NCI-H2196 treated with DMSO at 0.1 percent for 48 hours (cell line): Measurements from ENCODE around the gene UQCRC1.

Experiments used
- DNase-seq: peaks from one replicate; lab custom pipeline; 2025; ENCODE audit not compliant: unreplicated experiment; lab: John Stamatoyannopoulos, UW

UQCRC1 gene

DNA sequence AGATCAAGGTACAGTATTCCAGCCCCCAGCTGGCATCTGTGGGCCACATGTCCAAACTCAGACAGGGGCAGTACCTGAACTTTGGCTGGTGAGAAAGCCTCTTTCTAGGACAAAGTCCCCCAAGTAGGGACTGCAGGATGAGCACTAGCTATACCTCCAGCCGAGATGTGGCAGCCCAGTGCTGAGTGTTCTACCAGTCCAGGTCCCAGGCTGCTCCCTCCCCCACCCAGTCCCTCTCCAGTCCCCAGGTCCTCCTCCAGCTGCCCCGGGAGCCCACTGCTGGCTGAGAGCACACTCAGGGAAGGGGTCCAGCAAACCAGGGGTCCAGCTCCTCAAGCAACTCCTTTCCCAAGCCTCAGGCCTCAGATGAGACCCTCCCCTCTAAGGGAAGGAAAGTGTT is 24.3 kb upstream of the UQCRC1 start:
- no peak for DNase-seq

DNA sequence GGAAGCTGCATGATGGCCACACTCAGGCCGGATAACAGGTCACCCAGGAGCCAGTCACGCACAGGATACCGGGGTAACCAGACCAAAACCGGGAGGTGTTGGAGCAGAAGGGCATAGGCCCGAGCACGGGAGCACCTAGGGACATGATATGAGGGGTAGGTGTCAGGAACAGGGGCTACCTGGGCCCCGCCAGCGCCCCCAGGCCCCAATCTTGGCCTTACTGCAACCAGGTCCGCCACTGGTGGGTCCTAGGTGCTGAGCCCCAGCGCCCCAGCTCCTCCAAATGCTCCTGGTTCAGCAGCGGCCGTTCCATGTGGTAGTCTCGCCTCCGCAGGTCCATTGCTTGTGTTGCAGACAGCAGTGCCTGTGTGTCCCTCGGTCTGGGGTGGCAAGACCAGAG is 23.8 kb upstream of the UQCRC1 start:
- DNase-seq: no peak

DNA sequence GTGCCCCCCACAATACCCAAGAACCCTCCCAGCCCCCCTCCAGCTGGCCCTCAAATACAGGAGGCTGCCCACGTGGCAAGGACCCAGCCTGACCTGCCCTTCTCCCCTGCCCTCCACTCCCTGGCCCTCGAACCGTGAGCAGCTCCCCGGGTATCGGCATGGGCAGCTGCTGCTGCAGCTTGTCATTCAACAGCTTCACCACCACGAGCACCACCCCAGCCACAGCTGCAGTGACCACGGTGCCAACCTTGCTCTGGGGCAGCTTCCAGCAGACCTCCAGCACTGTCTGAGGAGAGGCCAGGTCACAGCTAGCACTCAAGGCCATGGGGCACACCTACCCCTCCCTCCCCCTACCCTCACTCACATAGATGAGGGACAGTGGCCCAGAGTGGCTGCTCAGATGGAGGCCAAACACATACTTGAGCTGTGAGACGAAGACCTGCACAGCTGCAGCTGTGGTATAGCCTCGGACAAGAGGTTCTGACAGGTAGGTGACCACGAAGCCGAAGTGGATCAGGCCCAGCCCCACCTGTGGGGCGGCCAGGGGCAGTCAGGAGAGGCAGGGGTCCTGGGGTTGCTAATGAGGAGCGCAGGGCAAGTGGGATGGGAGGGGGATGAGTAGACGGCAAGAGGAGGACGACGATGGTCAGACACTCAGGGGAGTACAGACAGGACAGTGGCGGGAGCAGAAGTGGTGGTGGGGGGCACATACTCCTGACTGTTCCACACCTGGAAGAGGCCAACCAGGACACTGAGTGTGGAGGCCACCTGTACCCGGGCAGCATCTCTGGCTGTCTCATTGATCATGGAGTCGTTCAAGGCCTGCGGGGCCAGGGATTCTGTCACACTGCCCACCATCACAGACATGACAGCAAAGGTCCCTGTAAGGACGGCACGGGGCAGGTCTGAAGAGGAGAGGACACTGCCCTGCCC is 22.3 kb upstream of the UQCRC1 start:
- DNase-seq: no peak

DNA sequence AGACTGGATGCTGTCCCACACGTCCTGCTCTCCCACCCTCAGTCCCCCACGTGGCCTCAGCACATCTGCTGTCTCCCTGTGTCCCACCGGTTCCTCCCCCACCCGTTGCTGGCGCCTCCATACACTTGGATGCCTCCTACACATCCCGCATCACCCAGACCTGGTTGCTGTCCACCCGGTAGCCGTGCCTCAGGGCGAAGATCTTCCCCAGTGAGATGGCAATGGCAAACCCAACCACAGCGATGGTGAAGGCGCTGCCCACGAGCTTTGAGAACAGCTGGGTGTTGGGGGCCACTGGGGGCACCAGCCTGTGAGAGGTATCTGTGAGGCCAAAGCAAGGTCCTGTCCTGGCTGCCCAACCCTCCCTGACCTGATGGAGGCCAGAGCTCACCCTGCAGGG is 21.4 kb upstream of the UQCRC1 start:
- no peak for DNase-seq

DNA sequence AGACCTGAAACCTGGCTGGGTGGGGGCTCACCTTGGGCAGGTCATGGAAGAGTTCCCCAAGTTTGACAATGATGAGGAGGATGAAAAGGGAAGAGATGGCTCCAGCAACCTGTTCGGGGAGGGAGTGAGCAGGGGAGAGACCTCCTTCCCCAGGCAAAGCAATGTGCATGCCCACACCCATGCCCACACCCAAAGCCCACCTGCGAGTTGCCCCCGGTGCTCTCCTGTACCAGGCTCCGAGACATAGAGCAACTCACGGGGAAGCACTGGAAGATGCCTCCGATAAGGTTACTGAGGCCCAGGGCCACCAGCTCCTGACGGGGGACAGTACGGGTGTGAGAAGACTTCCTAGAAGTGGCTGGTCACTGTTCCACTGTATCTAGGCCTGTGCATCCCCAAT is 21.0 kb upstream of the UQCRC1 start:
- DNase-seq: no peak

DNA sequence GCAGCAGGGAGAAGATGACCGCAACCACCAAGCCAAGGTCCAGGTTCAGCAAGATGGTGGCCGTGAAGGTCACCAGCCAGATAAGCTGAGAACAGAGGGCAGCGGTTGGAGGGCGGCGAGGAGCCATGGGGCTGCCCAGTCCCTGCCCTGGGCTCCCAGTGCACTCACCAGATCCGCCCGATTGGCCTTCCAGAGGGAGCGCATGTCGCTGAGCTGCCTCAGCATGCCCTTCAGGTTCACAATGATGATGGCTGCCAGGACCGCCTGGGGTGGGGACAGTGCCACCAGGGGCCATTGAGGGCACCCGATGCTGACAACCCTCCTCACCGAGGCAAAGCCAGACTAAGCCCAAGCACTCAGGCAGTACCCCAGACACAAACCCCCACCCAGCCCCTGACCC is 20.4 kb upstream of the UQCRC1 start:
- DNase-seq: no peak

DNA sequence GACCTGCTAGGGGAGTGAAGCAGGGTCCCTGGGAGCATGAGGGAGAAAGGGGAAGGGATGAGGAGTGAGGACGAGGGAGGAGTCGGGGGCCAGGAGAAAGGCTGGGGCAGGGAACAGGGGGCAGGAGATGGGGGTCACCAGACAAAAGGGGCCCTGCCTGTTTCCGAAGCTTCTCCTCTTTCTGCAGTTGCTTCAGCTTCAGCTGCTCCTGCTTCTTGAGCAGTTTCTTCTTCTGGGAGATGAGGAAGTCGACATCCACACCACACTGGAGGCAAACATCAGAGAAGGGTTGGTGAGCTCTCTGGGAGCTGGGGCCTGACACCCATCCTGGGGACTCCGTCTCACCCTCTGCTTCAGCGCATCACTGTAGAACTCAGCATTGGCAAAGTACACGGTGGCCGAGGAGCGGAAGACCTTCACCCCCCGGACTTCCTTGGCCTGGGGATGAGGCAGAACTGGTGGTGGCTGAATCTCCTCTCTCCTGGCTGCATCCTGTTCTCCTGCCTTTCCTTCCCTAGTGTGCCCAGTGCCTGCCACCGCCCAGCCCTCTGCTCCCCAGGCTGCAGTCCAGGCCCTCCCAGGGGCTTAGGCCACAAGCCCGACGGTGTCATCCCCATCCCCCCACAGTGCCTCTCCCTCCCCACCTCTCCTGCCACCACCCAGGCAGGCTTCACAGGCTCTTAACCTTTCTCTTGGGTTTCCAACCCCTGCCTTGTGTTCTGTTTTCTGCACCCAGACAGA is 19.0 kb upstream of the UQCRC1 start:
- no peak for DNase-seq

DNA sequence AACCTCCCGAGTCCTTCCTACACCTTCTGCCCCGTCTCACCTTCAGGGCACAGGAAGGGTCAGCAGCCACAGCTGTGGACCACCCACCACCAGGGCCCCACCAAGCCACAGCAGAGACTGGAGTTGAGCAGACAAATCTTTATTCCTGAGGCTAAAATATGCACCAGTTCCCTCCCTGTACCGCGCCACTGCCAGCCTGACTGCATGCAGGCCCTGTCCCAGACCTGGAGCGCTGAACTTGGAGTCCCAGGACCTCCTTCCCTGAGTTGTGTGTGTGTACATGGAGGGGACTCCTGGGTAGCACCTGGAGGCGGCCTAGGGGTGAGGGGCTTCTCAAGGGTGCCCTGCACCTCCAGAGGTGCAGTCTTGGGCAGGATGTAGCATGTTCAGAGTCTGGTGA is 16.2 kb upstream of the UQCRC1 start:
- DNase-seq: no peak

DNA sequence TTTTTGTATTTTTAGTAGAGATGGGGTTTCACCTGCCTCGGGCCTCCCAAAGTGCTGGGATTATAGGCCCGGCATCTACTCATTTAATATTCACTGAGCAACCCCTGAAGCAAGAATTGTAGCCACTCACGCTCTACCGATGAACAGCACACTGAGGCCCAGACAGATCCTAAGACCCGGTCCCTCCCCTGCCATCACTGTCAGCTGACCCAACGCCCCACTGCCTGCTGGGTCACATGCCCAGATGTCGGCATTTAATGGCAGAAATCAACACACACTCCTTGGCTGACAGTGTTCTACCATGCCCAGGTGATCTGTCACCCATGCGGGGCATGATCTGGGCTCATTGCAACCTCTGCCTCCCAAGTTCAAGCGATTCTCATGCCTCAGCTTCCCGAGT is 15.3 kb upstream of the UQCRC1 start:
- DNase-seq: no peak

DNA sequence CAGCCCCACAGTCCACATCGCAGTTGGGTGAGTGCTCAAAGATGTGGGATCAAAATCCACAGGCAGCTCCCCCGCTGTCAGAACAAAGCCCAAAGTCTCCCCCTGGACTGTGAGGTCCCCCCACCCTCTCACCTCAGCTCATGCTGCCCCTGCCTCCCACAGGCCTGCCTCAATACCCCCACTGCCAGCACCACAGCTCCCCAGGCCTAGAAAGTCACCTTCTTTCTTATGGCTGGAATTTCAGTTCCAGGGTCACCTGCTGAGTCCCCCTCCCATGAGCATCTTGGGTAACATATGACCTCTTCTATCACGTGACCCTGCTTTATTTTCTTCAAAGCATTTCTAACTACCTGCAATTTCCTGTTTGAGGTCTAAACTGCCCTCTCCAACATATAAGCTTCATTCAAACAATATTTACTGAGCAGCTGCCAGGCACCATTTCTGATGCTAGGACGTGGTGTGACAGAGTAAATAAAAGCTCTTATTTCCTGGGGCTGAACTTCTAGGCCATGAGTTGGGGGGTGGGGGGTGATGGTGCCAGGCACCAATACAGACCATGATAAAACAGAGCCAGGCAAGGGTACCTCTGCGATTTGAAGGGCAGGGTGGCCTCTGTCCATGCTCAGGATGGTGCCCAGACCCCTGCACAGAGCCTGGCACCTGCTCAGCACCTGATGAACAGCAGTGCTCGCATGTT is 14.6 kb upstream of the UQCRC1 start:
- DNase-seq: peak; percentile 48

DNA sequence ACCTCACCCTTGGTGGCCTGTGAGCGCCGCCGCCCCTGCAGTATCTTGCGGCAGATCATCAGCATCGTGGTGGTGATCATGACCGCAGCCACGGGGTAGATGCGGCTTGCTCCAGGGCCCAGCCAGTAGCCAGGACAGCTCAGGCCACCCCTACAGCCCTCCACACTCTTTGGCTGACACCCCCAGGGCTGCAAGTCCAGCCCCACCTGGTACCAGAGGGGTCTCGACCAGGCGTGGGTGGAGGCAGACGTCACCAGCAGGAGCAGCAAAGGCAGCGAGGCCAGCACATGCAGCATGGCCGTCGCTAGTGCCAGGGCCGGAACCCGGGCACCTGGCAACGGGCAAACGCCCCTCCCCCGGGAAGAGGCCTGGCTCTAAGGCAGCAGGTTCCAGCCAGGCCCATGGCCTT is 12.0 kb upstream of the UQCRC1 start, which contains the start of gene TMEM89:
TMEM89 (minus strand) TSS at position 309 of the 409 bp plus-strand sequence; CDS start at position 296, 13 bp downstream.
- no peak for DNase-seq

DNA sequence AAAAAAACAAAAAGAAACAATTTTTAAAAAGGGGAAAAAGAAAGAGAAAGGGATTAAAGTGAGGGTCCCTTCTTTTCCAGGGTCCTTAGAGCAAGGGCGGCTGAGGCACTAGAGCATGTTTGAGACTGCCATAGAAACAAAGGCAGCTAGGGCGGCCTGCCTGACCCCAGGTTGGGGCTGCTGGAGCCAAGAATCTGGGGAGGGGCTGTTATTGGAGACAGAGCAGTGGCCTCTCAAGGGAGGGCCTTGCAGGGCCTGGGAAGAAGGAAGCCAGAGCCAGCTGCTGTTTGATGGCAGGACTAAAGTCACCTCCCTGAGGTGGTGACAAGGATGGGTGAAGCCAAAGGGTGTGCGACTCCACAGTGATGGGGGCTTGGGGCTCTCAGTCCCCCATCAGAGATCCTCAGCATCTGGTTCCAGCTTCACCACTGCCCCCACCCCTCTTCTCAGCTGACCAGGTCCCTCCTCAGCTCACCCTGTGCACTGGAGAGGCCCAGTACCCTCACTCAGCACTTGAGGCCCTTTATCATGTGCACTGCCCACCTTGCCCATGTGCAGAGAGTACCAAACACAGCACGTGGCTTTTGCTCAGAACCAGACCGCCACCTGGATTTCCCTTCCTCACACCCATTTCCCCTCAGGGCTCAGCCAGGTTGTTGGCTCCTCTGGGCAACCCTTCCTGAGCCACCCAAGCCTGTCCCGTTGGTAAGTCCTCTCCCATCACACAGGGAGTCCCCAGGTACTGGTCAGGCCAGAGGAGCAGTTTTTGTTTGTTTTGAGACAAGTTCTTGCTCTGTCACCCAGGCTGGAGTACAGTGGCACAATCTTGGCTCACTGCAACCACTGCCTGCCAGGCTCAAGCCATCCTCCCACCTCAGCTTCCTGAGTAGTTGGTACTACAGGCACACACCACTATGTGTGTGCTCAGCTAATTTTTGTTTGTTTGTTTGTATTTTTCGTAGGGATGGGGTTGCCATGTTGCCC is 10.4 kb upstream of the UQCRC1 start:
- no peak for DNase-seq

DNA sequence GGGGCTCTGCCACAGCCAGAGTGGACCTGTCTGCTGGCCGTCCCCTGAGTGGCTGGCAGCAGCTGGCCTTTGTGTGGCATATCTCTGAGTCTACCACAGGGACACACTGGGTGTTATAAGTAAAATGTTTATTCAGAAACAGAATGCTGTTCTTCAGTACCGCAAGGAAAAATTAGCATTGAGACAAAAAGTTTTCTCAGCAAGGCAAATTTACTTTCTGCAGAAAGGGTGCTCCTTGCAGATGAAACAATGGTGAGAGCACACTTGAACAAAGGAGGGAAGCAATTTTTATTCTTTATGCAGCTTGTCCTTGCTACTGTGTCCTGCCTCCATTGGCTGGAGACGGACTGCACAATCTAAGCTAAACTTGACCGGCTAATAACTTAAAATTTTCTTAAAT is 8.1 kb upstream of the UQCRC1 start:
- no peak for DNase-seq

DNA sequence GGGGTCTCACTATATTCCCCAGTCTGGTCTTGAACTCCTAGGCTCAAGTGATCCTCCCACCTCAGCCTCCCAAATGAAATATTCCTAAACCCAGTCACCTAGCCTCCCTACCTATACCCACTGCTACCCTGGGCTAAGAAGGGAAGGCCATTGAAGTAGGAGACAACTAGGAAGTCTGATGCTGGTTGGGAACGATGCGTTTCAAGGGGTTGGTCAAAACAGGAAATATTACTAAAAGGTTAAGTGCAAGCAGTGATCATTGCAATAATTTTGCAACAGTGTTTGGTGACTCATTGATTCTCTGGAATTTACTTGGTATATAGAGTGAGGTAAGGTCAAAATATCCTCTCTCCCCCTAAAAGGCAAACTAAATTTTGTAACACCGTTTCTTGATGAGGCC is 4.6 kb upstream of the UQCRC1 start:
- DNase-seq: no peak

DNA sequence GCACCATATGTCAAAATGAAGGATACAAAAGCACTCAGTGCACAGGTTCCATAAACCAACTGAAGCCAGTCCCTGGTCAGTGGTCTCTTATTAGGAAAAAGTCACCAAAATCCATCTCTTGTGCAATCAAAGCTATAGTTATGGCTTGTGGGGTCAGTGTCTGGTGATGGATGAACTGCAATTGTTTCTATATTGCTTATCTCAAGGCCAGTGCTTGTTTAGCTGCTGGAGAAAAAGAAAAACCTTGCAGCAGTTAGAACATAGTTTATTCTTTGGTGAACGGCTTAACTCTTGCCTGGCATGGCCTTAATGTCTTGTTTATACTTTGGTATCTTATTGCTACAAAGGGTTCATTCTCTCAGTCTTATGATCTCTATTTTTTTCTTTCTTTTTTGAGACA is 2.9 kb upstream of the UQCRC1 start:
- no peak for DNase-seq

DNA sequence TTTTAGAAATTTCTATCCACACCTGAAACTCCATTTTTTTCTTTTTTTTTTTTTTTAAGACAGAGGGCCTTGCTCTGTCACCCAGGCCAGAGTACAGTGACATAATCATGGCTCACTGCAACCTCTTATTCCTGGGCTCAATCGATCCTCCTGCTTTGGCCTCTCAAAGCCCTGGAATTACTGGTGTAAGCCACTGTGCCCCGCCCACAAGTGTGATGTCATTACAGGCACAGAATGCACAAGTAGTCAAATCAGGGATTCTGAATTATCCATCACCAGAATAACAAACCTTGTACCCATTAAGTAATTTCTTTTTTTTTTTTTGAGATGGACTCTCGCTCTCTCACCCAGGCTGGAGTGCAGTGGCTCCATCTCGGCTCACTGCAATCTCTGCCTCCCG is 1.9 kb downstream of the UQCRC1 start:
- no peak for DNase-seq

DNA sequence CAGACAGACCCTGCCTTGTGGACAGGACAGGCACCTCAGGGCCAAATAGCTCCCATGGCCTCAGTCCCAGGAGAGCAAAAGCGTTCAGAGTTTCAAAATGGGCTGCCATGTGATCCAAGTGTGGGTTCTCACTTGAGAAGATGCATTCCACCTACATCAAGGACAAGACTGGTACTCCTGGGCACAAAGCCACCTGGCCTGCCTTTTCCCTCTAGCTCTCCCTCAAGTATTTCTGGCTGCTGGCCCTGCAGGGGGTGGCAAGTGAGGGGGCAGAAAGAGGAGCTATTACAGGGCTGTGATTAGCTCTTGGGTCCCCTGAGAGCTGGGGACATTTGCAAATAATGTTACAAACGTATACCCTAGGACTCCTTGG is 7.8 kb downstream of the UQCRC1 start:
- DNase-seq: no peak

DNA sequence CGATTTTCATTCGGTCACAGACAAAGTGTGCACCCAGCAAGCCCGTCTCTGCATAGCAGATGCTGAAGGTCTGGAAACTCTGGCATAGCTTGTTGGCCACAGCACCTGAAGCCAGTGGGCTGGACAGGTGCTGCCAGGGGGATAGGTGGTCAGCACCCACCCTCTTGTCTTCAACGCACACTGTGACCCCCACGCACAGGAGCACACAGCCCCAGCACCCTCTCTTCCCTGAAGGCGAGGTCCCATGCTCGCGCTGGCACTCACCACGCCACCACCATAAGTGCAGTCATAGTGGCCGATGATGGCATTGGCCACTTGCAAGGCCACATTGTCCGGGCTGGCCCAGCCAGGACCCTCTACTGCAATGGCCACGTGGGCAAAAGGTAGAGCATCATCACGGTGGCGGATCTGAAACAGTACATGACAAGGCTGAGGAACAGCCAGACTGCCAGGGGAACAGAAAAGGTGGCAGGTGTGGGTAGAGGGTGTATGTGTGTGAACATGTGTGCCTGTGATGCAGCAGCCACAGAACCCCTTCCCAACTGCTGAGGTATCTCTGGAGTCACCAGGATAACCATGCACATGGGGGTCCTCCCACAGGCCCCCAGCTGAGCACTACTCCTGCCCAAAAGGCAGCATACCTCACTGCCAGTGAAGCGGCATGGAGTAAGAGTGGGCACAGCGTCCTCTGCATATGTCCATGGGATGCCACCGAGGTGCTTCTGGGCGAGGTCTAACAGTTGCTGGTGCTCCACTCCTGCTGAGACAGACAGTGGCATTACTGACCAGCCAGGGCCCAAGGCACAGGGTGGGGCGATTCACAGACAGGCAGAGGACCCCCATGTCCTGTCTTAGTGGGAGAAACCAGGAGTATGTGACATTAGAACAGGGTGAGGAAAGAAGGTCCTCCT is 8.5 kb downstream of the UQCRC1 start:
- no peak for DNase-seq

DNA sequence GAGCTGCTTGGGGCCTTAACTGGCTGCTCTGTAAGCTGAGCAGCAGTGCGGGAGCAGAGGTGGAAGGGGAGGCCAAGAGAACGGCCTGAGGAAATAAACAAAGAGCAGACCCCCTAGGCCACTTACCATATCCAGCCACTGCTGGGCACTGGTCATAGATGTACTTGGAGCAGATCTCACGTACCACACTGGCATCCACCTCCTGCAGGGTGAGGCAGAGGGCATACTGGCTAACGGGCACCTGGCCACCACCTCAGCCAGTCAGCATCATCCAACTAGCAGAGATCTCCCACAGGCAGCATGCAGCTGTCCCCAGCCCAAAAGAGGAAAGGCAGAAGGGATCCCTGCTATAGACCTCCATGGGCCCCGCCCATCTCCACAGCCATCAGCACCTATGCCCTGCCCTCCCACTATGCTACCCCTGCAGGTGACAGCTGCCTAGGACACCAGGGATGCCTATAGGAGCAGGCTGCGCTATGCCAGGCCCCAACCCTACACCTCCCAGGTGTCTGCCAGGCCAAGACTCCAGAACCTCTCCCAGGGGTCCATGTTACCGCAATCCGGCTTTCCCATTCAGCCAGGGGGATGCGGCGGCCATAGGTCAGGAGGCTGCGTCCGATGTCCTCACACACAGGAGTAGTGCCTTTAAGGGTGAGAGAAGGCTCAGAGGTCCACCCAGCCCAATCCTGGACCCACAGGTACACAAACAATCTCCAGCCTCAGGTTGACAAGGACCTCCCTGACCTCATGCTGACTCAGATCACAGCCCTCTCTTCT is 9.7 kb downstream of the UQCRC1 start:
- no peak for DNase-seq
